HepG2 (cell line): ENCODE measurements around the gene IRAK2. TPM values are rescaled to one million over a fixed set of nuclear protein-coding genes. Genes with fewer than 3 reads are reported as not detected.
A peak's percentile ranks its signal among the peaks of the same experiment; 100 is the strongest.

Experiments
- ADNP ChIP-seq: sonication (generic); formaldehyde crosslinking; IDR thresholded peaks from 2 replicates; pipeline ENCODE4 v1.4.0; 2020; ENCODE audit warnings: missing genetic modification reagents
- BRF2 ChIP-seq: sonication (generic); formaldehyde crosslinking; IDR thresholded peaks from 2 replicates; pipeline ENCODE4 v1.8.1; 2022; ENCODE audit warnings: mild to moderate bottlenecking, missing genetic modification reagents
- CSRNP2 ChIP-seq: sonication (generic); formaldehyde crosslinking; conservative IDR thresholded peaks from 2 replicates; pipeline ENCODE4 v1.8.0; 2022; ENCODE audit warnings: low read depth, missing genetic modification reagents
- EED ChIP-seq: sonication (generic); formaldehyde crosslinking; IDR thresholded peaks from 2 replicates; pipeline ENCODE4 v1.5.0; 2020; ENCODE audit warnings: mild to moderate bottlenecking, missing genetic modification reagents
- HNF1B ChIP-seq: sonication (generic); formaldehyde crosslinking; IDR thresholded peaks from 2 replicates; pipeline ENCODE4 v1.5.1; 2020; ENCODE audit warnings: mild to moderate bottlenecking, moderate library complexity, missing genetic modification reagents
- IRF1 ChIP-seq: sonication (generic); formaldehyde crosslinking; IDR thresholded peaks from 2 replicates; pipeline ENCODE4 v1.4.0; 2020; ENCODE audit warnings: low read depth, mild to moderate bottlenecking, missing genetic modification reagents
- ISX ChIP-seq: sonication (generic); formaldehyde crosslinking; conservative IDR thresholded peaks from 2 replicates; pipeline ENCODE4 v1.5.0; 2020; ENCODE audit warnings: missing genetic modification reagents
- KAT7 ChIP-seq: IDR thresholded peaks from 2 replicates; pipeline ENCODE4 v1.6.1; 2018; ENCODE audit warnings: borderline replicate concordance, missing compliant biosample characterization
- KLF16 ChIP-seq, 2 experiments: sonication (generic) in 1 of 2; formaldehyde crosslinking in 1 of 2; IDR thresholded peaks; 2 replicates each; pipeline versions ENCODE4 v1.6.1 to v1.8.0; 2016 to 2023; ENCODE audit warnings: missing genetic modification reagents in 2 of 2, missing compliant biosample characterization in 1 of 2
- KLF6 ChIP-seq: IDR thresholded peaks from 2 replicates; pipeline ENCODE4 v1.8.0; 2016; ENCODE audit warnings: missing biosample characterization, missing genetic modification reagents
- KMT2B ChIP-seq: IDR thresholded peaks from 2 replicates; pipeline ENCODE4 v1.6.1; 2016; ENCODE audit warnings: missing genetic modification reagents, missing compliant biosample characterization
- NR1H2 ChIP-seq: sonication (generic); formaldehyde crosslinking; IDR thresholded peaks from 2 replicates; pipeline ENCODE4 v1.8.1; 2022; ENCODE audit warnings: low read depth, missing genetic modification reagents, borderline replicate concordance
- RAD21 ChIP-seq: fragments of 450-650 bp; formaldehyde crosslinking; IDR thresholded peaks from 2 replicates; pipeline ENCODE4 v1.5.0; 2020; ENCODE audit warnings: mild to moderate bottlenecking
- RBFOX2 ChIP-seq: fragments of 200-400 bp; formaldehyde crosslinking; IDR thresholded peaks from 2 replicates; pipeline ENCODE4 v1.6.1; 2017; ENCODE audit warnings: low read depth, mild to moderate bottlenecking, low read length
- TMF1 ChIP-seq: sonication (generic); formaldehyde crosslinking; IDR thresholded peaks from 2 replicates; pipeline ENCODE4 v1.8.1; 2022; ENCODE audit warnings: low read depth, missing genetic modification reagents
- ZNF33A ChIP-seq: sonication (generic); formaldehyde crosslinking; IDR thresholded peaks from 2 replicates; pipeline ENCODE4 v1.5.1; 2020; ENCODE audit warnings: missing genetic modification reagents, mild to moderate bottlenecking, moderate library complexity, borderline replicate concordance
- ZNF451 ChIP-seq: sonication (generic); formaldehyde crosslinking; IDR thresholded peaks from 2 replicates; pipeline ENCODE4 v1.5.0; 2020; ENCODE audit warnings: mild to moderate bottlenecking, missing genetic modification reagents
- ZNF513 ChIP-seq: sonication (generic); formaldehyde crosslinking; conservative IDR thresholded peaks from 2 replicates; pipeline ENCODE4 v1.5.0; 2020; ENCODE audit warnings: missing genetic modification reagents
- ZNF597 ChIP-seq: sonication (generic); formaldehyde crosslinking; IDR thresholded peaks from 2 replicates; pipeline ENCODE4 v1.5.0; 2020; ENCODE audit warnings: missing genetic modification reagents
- ZNF672 ChIP-seq: sonication (generic); formaldehyde crosslinking; IDR thresholded peaks from 2 replicates; pipeline ENCODE4 v1.8.1; 2022; ENCODE audit warnings: missing genetic modification reagents
- ZNF766 ChIP-seq: sonication (generic); formaldehyde crosslinking; IDR thresholded peaks from 2 replicates; pipeline ENCODE4 v1.5.0; 2020; ENCODE audit warnings: missing genetic modification reagents, borderline replicate concordance
- polyA plus RNA-seq, 8 experiments: library from polyadenylated mRNA; depleted of rRNA in 3 of 8; stranded (reverse) in 7 of 8; unstranded in 1 of 8; fragments of >200 nt; fragmentation: Illumina TruSeq in 4 of 8; extraction: Trizol in 4 of 8; gene quantifications; 2 replicates each; pipeline versions ENCODE4 v1.2.1 to v1.2.3, GENCODE V29; 2011 to 2016; ENCODE audit warnings: low read depth in 4 of 8, missing spikeins in 1 of 8, mixed read lengths in 1 of 8; ENCODE audit not compliant: insufficient read depth in 1 of 8
- total RNA-seq, 5 experiments: library from RNA; depleted of rRNA; stranded (reverse); fragments of >200 nt; fragmentation: Illumina TruSeq; extraction: Trizol; gene quantifications; 2 replicates each; pipeline ENCODE4 v1.2.3, GENCODE V29; 2016; ENCODE audit warnings: low read depth in 1 of 5

The IRAK2 gene
- total and polyA plus RNA-seq, 2 of the 13 experiments (the other 11 are each of a cell fraction or from before 2014, with no cell fraction given), result 13.1 to 23.3 TPM

GRCh38 chr3:10115326-10116137, 49.2 kb upstream of the IRAK2 start, which contains the start of gene BRK1 (continued):
- peak; percentile 92 for TF ChIP-seq ISX (CRISPR knock-in tag)
- TF ChIP-seq ZNF513 (CRISPR knock-in tag), result no peak
- no peak for TF ChIP-seq ADNP (CRISPR knock-in tag)
- TF ChIP-seq ZNF597 (CRISPR knock-in tag), result no peak
- no peak for TF ChIP-seq CSRNP2 (CRISPR knock-in tag)
- TF ChIP-seq ZNF766, result 0 out of 2 replicates have a peak, but pooled peaks have one; percentile 32
- TF ChIP-seq TMF1 (CRISPR knock-in tag), result no peak
- TF ChIP-seq KLF6, result peak; percentile 46; the same call in 1 of the 2 replicates
- no peak for TF ChIP-seq RAD21
- TF ChIP-seq KAT7 (CRISPR knock-in tag), result no peak
- TF ChIP-seq RBFOX2, result peak; percentile 90
- peak in 1 of 2 experiments; percentile 55; a peak in 1 of 4 replicates for TF ChIP-seq KLF16 (CRISPR knock-in tag; IDR thresholded peaks at IDR 0.05)
- no peak for TF ChIP-seq ZNF451
- TF ChIP-seq BRF2 (CRISPR knock-in tag), result no peak
- no peak for TF ChIP-seq ZNF672
- TF ChIP-seq ZNF33A, result no peak
- 0 out of 2 replicates have a peak, but pooled peaks have one; percentile 50 for TF ChIP-seq EED
- TF ChIP-seq KMT2B (CRISPR knock-in tag), result peak; percentile 88
- no peak for TF ChIP-seq NR1H2 (CRISPR knock-in tag)
- peak; percentile 69 for TF ChIP-seq HNF1B (CRISPR knock-in tag)
- TF ChIP-seq IRF1 (CRISPR knock-in tag), result no peak
